Head of caudate nucleus (tissue), 42 donors: ENCODE data around the gene TRHDE.
A peak's percentile ranks its signal among the peaks of the same experiment; 100 is the strongest.

ENCODE experiments used
- DNase-seq, 42 donors: peaks; one replicate each; pipeline versions ENCODE4 v3.0.0 to v3.0.0-alpha.2; 2020 to 2021; ENCODE audit warnings: mixed read lengths in 7 of 42
- intact Hi-C: fragments of 100-400 bp; cut with DNase I; formaldehyde crosslinking; loops from one replicate; pipeline ENCODE4 v1.15.0; 2022

Gene TRHDE

GRCh38 chr12:72272731-72273498, 745 bp downstream of the TRHDE start:
- intact Hi-C loops = no loop called here
- peak in 33 of 42 donors; percentile 3 to 54 (median 28) for DNase-seq

GRCh38 chr12:72273499-72273837, 1.3 kb downstream of the TRHDE start:
- intact Hi-C loops = no loop called here
- peak in 5 of 42 donors; percentile 3 to 44 (median 6) for DNase-seq

- intact Hi-C loops = no loop called here
Observed at GRCh38 chr12:72273851-72274351, 1.7 kb downstream of the TRHDE start.

GRCh38 chr12:72274931-72275330, 2.8 kb downstream of the TRHDE start:
- intact Hi-C loops = no loop called here
- no peak for DNase-seq

More at GRCh38 chr12:72273851-72274351, 1.7 kb downstream of the TRHDE start:
- peak in 16 of 42 donors; percentile 5 to 58 (median 20) for DNase-seq

GRCh38 chr12:72275526-72275925, 3.4 kb downstream of the TRHDE start:
- intact Hi-C loops = no loop called here
- DNase-seq = no peak

- DNase-seq = no peak
- intact Hi-C loops = no loop called here
Observed at GRCh38 chr12:72276181-72276805, 4.1 kb downstream of the TRHDE start.

GRCh38 chr12:72277415-72277814, 5.2 kb downstream of the TRHDE start:
- no peak for DNase-seq
- intact Hi-C loops = no loop called here

GRCh38 chr12:72278894-72279293, 6.7 kb downstream of the TRHDE start:
- DNase-seq = no peak
- intact Hi-C loops = no loop called here

GRCh38 chr12:72281126-72281525, 9.0 kb downstream of the TRHDE start:
- DNase-seq = no peak
- intact Hi-C loops = no loop called here

- peak in 10 of 42 donors; percentile 12 to 67 (median 28) for DNase-seq
- intact Hi-C loops = no loop called here
Observed at GRCh38 chr12:72282721-72283120, 10.6 kb downstream of the TRHDE start.

GRCh38 chr12:72285861-72286260, 13.7 kb downstream of the TRHDE start:
- intact Hi-C loops = no loop called here
- DNase-seq = no peak

- DNase-seq = no peak
- intact Hi-C loops = no loop called here
Observed at GRCh38 chr12:72286526-72286925, 14.4 kb downstream of the TRHDE start.

GRCh38 chr12:72288436-72288835, 16.3 kb downstream of the TRHDE start:
- intact Hi-C loops = no loop called here
- no peak for DNase-seq

- intact Hi-C loops = no loop called here
Observed at GRCh38 chr12:72288911-72289310, 16.7 kb downstream of the TRHDE start.

GRCh38 chr12:72289633-72290032, 17.5 kb downstream of the TRHDE start:
- intact Hi-C loops = no loop called here
- DNase-seq = no peak

More at GRCh38 chr12:72288911-72289310, 16.7 kb downstream of the TRHDE start:
- DNase-seq = no peak

GRCh38 chr12:72291175-72291574, 19.0 kb downstream of the TRHDE start:
- DNase-seq = no peak
- intact Hi-C loops = no loop called here

GRCh38 chr12:72293701-72294100, 21.5 kb downstream of the TRHDE start:
- no peak for DNase-seq
- intact Hi-C loops = no loop called here

GRCh38 chr12:72295101-72295500, 22.9 kb downstream of the TRHDE start:
- no peak for DNase-seq
- intact Hi-C loops = no loop called here

- intact Hi-C loops = no loop called here
- no peak for DNase-seq
Observed at GRCh38 chr12:72295744-72296143, 23.6 kb downstream of the TRHDE start.

GRCh38 chr12:72296389-72296788, 24.2 kb downstream of the TRHDE start:
- no peak for DNase-seq
- intact Hi-C loops = no loop called here

GRCh38 chr12:72297666-72298065, 25.5 kb downstream of the TRHDE start:
- intact Hi-C loops = no loop called here
- peak in 3 of 42 donors; percentile 8 to 37 (median 24) for DNase-seq
